CD4-positive, alpha-beta T cell treated with Interleukin-6 for 4 hours (primary cell): Measurements from ENCODE around the gene HRAS.

Experiments used
- DNase-seq: peaks from one replicate; pipeline ENCODE4 v3.0.0-alpha.2; 2020; ENCODE audit warnings: mixed read lengths

The HRAS gene

DNA sequence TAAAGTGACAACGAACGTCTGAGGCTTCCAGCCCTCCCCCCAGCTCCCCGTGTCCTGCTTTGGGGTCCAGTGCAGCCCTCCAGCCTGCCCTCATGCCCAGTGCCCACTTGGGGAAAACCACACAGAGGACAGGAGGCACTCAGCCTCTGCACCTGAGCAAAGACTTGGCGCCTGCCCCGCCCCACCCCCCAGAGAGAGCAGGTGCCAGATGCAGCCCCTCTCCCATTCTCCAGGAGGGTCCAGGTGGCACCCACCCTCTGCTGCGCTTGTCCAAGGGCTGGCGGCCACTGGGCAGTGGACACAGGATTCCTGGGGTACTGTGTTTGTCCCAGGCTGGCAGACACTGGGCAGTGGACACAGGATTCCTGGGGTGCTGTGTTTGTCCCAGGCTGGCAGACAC lies 44.0 kb downstream of the HRAS start:
- DNase-seq: no peak

- DNase-seq: no peak
These were observed 44.5 kb downstream of the HRAS start for GRCh38 chr11:490930-491260.

DNA sequence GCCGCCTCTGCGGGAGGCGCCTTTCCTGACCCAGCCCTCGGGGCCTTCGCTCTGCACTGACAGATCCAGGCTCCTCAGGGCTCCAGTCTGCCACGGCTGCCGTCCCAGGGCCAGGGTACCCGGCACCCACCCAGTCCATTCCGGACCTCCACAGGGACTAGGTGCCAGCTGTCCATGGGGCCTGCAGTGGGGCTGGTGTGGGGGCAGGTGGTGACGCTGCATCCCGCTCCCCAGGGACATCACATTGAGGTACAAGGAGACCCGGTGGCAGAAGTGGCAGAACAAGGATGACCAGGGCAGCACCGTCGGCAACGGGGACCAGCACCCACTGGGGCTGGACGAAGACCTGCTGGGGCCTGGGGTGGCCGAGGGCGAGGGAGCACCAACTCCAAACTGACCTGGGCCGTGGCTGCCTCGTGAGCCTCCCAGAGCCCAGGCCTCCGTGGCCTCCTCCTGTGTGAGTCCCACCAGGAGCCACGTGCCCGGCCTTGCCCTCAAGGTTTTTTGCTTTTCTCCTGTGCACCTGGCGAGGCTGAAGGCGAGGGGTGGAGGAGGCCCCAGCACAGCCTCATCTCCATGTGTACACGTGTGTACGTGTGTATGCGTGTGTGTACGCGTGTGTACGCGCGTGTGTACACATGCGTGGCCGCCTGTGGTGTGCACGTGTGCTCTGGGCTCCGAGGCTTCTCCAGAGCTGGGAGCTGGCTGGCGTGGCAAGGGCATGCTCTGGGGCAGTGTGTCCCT lies 45.0 kb downstream of the HRAS start:
- no peak for DNase-seq

DNA sequence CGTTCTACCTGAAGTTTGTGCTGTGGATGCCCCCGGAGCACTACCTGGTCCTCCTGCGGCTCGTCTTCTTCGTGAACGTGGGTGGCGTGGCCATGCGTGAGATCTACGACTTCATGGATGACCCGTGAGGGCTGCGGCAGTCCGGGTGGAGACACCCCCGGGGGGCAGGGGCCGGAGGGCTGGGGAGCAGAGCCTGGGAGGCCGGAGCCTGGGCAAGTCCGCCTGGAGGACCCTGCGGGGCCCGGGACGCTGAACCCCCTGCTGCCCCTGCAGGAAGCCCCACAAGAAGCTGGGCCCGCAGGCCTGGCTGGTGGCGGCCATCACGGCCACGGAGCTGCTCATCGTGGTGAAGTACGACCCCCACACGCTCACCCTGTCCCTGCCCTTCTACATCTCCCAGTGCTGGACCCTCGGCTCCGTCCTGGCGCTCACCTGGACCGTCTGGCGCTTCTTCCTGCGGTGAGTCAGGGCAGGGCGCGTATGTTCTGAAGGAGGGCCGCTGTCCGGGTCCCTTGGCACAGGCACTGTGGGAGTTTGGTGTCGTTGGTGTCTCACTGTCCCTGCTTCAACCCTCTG lies 45.7 kb downstream of the HRAS start:
- DNase-seq: no peak

DNA sequence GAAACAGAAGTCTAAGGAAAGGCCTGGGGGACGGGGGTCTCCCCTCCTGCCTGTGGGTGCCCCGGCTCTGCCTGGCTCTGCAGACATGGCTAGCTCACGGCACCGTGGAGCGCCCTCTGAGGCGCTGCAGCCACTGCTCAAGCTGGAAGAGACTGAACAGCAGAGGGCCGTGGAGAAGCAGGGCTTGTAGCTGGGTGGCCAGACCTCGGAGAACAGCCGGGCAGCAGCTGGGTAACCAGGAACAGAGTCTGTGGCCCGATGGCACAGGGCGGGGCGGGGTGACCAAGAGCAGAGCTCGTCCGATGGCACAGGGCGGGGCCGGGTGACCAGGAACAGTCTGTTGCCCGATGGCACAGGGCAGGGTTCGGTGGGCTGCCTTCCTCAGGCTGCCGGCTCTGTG lies 46.4 kb downstream of the HRAS start:
- DNase-seq: no peak

- DNase-seq: no peak
These were observed 46.8 kb downstream of the HRAS start for GRCh38 chr11:488579-488978.

- no peak for DNase-seq
These were observed 47.3 kb downstream of the HRAS start for GRCh38 chr11:488062-488461.

GRCh38 chr11:487571-488021 lies 47.8 kb downstream of the HRAS start:
- DNase-seq: no peak

DNA sequence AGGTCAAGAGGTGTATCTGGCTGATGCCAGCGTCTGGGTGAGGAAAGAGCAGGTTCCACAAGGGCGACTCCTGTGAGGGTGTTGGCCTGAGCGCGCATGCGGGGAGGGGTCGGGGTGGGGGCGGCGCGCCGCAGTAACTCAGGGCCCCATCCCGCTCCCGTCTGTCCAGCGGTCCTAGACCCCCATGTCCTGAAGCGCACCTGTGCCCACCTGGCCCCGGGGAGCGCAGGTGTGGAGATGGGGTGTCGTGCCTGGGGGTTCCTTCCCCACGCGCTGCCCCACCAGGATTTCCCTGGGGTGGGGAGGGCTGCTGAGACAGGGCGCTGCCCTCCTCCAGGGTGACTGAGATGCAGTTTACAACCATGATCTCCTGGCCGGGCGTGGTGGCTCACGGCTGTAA lies 49.2 kb downstream of the HRAS start:
- DNase-seq: no peak

- no peak for DNase-seq
These were observed 50.8 kb downstream of the HRAS start for GRCh38 chr11:484616-485015.
